ENCODE data around the gene THAP12. TPM values are rescaled to one million over a fixed set of nuclear protein-coding genes. Genes with fewer than 3 reads are reported as not detected.
A peak's percentile ranks its signal among the peaks of the same experiment; 100 is the strongest.
"Not testable (repeated sequence)": the region's sequence is repeated elsewhere in the genome, so short reads cannot be mapped to it uniquely, and the experiment has no call there.

THAP12 gene
- polyA plus RNA-seq, 2 of the 4 experiments (the other 2 are of a cell fraction), result 34.6 to 82.4 TPM

DNA sequence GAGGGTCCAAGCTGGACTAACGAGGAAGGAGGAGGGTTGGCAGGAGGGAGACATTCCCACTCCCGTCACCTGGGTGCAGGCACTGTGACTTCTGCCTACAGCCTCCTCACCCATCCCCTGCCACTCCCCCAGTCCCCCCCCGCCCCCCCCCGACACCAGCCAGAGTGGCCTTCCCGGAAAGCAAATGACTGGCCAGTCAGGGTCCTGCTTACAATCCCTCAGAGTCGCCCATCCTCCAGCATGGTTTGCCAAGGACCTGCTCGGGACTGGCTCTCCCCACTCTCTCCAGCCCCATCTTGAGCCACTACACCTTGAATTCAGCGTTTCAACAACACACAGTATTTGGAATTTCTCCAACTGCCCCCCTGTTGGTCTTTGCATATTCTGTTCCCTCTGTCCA, 59.6 kb downstream of the THAP12 start (continued):
- TF ChIP-seq, protein P1, sequence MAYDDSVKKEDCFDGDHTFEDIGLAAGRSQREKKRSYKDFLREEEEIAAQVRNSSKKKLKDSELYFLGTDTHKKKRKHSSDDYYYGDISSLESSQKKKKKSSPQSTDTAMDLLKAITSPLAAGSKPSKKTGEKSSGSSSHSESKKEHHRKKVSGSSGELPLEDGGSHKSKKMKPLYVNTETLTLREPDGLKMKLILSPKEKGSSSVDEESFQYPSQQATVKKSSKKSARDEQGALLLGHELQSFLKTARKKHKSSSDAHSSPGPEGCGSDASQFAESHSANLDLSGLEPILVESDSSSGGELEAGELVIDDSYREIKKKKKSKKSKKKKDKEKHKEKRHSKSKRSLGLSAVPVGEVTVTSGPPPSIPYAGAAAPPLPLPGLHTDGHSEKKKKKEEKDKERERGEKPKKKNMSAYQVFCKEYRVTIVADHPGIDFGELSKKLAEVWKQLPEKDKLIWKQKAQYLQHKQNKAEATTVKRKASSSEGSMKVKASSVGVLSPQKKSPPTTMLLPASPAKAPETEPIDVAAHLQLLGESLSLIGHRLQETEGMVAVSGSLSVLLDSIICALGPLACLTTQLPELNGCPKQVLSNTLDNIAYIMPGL (CRISPR knock-in tag; IDR thresholded peaks at IDR 0.05; ENCODE audit: borderline replicate concordance), result no peak
- TF ChIP-seq TFCP2L1 (CRISPR knock-in tag; IDR thresholded peaks at IDR 0.05) (no peak), ZFP36 (IDR thresholded peaks at IDR 0.05; ENCODE audit: borderline replicate concordance, partially characterized antibody) (no peak)

DNA sequence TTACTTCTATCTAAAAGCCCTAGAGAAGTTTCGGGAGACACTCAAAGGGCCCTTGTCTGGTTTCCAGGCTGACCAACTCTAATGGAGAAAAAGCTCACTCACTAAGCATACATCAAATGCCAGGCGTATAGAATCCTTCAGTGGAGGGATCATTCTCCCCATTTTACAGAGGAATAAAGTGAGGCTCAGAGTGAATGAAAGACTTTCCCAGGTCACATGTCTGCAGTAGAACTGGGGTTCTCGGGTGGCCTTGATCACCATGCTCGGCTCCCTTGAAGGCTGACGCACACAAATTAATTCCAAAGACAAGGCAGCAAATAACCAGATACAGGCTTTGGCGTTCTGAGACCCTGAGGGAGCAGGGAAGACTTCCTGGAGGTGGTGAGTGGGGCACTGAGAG, 60.0 kb downstream of the THAP12 start:
- ChIA-PET POLR2A (no interaction called here), CTCF (interaction anchor here (0.7 to 9.1 kb wide), 9 partner anchors 14 to 615 kb away, joined by 3 to 222 read pairs (median 14); partner anchors contain the start of gene WNT11)
- Histone ChIP-seq H3K4me1 (no peaks in the 10 kb centered on the region), H3K9me3 (no peaks in the 10 kb centered on the region), H3K4me2 (no peak overlapping the region), H3K4me3 (no peak overlapping the region), H3K27ac (no peak overlapping the region)
- DNase-seq (ENCODE audit: low read depth in 1 of 2, low spot score in 1 of 2) (no peak), ATAC-seq (no peak), FAIRE-seq (no peak)
- WGBS (ENCODE audit: missing lambda C conversion rate), result 65% methylated on average over 6 of the region's 6 CpGs
- TF ChIP-seq BHLHE40 (IDR thresholded peaks at IDR 0.05; ENCODE audit: low read depth, low read length) (no peak), ZFP36 (IDR thresholded peaks at IDR 0.05; ENCODE audit: borderline replicate concordance, partially characterized antibody) (no peak), NR3C1 (IDR thresholded peaks at IDR 0.05) (no peak), NPAS2 (CRISPR knock-in tag; IDR thresholded peaks at IDR 0.05; ENCODE audit: borderline replicate concordance) (no peak), CBX2 (IDR thresholded peaks at IDR 0.05; ENCODE audit: borderline replicate concordance, low read depth) (no peak), NFE2L2 (conservative IDR thresholded peaks at IDR 0.05; ENCODE audit: low read length) (no peak), TFCP2L1 (CRISPR knock-in tag; IDR thresholded peaks at IDR 0.05) (no peak), FOXS1 (CRISPR knock-in tag; IDR thresholded peaks at IDR 0.05) (no peak), RNF2 (IDR thresholded peaks at IDR 0.05; ENCODE audit: borderline replicate concordance, low read depth) (no peak), CHD4 (IDR thresholded peaks at IDR 0.05; ENCODE audit: borderline replicate concordance) (no peak), EHF (CRISPR knock-in tag; IDR thresholded peaks at IDR 0.05) (no peak), GATA3 (IDR thresholded peaks at IDR 0.05; ENCODE audit: borderline replicate concordance) (no peak), SREBF2 (IDR thresholded peaks at IDR 0.05) (no peak), HOXB13 (CRISPR knock-in tag; IDR thresholded peaks at IDR 0.05; ENCODE audit: low read depth) (no peak), ESRRA (IDR thresholded peaks at IDR 0.05; ENCODE audit: borderline replicate concordance, low read length) (no peak)

DNA sequence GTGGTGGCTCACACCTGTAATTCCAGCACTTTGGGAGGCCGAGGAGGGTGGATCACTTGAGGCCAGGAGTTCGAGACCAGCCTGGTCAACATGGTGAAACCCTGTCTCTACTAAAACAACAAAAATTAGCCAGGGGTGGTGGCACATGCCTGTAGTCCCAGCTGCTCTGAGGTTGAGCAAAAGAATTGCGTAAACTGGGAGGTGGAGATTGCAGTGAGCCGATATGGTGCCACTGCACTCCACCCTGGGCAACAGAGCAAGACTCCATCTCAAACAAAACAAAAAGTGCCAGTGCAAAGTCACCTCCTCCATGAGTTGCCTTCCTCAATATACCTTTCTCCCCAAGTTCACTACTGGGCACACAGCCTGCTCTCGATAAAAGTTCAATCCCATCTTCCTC, 61.1 kb downstream of the THAP12 start:
- H3K9me3 ChIP-seq; H3K4me3 ChIP-seq; DNase-seq (ENCODE audit: low read depth in 1 of 2, low spot score in 1 of 2); H3K27ac ChIP-seq; H3K4me1 ChIP-seq; FAIRE-seq; POLR2A ChIA-PET; ATAC-seq; H3K4me2 ChIP-seq: not testable (repeated sequence)
- CTCF ChIA-PET, result interaction anchor here (0.8 to 9.1 kb wide), 23 partner anchors 8 to 721 kb away, joined by 3 to 222 read pairs (median 6); partner anchors contain the start of gene WNT11
- TF ChIP-seq CEBPB (IDR thresholded peaks at IDR 0.05), result 0 out of 4 replicates have a peak, but pooled peaks of 1 of the 2 experiments have one; percentile 15
- 20% methylated on average over 5 of the region's 5 CpGs for WGBS (ENCODE audit: missing lambda C conversion rate)

DNA sequence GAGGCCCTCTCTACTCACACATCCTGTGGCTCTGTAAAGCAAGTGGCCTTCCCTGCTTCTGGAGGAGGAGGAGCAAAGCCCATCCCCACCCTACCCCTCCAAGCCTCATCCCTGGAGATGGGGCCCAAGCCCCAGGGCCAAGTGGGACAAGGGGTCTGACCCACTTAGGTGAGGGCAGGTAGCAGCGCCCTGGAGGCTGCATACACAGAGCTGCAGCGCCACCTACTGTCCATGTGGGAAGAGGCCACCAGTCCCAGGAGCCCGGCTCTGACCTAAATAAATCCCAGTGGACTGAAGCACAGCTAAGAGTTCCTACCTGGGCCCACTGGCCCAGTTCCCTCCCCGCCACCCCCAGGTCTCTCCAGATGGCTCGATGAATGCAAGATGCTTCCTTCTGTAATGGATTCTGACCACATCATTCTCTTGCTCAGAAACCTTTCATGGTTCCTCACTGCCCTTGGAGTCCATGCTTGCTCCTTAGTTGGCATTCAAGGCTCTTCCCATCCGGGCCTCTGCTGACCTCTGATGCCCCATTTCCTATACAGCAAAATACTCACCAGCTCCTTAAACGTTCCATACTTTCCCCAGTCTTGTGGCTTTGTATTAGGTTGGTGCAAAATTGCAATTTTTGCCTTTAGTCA, 62.1 kb downstream of the THAP12 start:
- Histone ChIP-seq H3K9me3 (no peaks in the 10 kb centered on the region), H3K27ac (no peak overlapping the region), H3K4me2 (no peak overlapping the region), H3K4me1 (no peaks in the 10 kb centered on the region), H3K4me3 (no peak overlapping the region)
- 7% methylated on average over 5 of the region's 7 CpGs for WGBS (ENCODE audit: missing lambda C conversion rate)
- ATAC-seq (peak; percentile 90 to 98), FAIRE-seq (no peak), DNase-seq (ENCODE audit: low read depth in 1 of 2, low spot score in 1 of 2) (peak; percentile 83 to 85)
- CTCF ChIA-PET, result interaction anchor here (0.6 to 9.1 kb wide), 69 partner anchors 9 to 721 kb away, joined by 3 to 222 read pairs (median 4); partner anchors contain the start of gene WNT11
- TF ChIP-seq, protein P2, sequence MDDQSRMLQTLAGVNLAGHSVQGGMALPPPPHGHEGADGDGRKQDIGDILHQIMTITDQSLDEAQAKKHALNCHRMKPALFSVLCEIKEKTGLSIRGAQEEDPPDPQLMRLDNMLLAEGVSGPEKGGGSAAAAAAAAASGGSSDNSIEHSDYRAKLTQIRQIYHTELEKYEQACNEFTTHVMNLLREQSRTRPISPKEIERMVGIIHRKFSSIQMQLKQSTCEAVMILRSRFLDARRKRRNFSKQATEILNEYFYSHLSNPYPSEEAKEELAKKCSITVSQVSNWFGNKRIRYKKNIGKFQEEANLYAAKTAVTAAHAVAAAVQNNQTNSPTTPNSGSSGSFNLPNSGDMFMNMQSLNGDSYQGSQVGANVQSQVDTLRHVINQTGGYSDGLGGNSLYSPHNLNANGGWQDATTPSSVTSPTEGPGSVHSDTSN (IDR thresholded peaks at IDR 0.05), result no peak
- peak; percentile 98 for TF ChIP-seq RAD21 (conservative IDR thresholded peaks at IDR 0.05 in 1 of 2, IDR thresholded peaks at IDR 0.05 in 1 of 2)
- no peak for TF ChIP-seq NFE2L2 (conservative IDR thresholded peaks at IDR 0.05; ENCODE audit: low read length)
- TF ChIP-seq SMC3 (IDR thresholded peaks at IDR 0.05), result peak; percentile 92
- TF ChIP-seq ZSCAN20 (CRISPR knock-in tag; IDR thresholded peaks at IDR 0.05), result no peak
- TF ChIP-seq, protein P3, sequence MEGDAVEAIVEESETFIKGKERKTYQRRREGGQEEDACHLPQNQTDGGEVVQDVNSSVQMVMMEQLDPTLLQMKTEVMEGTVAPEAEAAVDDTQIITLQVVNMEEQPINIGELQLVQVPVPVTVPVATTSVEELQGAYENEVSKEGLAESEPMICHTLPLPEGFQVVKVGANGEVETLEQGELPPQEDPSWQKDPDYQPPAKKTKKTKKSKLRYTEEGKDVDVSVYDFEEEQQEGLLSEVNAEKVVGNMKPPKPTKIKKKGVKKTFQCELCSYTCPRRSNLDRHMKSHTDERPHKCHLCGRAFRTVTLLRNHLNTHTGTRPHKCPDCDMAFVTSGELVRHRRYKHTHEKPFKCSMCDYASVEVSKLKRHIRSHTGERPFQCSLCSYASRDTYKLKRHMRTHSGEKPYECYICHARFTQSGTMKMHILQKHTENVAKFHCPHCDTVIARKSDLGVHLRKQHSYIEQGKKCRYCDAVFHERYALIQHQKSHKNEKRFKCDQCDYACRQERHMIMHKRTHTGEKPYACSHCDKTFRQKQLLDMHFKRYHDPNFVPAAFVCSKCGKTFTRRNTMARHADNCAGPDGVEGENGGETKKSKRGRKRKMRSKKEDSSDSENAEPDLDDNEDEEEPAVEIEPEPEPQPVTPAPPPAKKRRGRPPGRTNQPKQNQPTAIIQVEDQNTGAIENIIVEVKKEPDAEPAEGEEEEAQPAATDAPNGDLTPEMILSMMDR (IDR thresholded peaks at IDR 0.05), result peak; percentile 97
- POLR2A ChIA-PET, result interaction anchor here (0.6 kb wide), 1 partner anchor 110 kb away, joined by 4 read pairs; no protein-coding TSS in a partner anchor
